WTC11 (cell line): ENCODE measurements around the gene GRK3. TPM values are rescaled to one million over a fixed set of nuclear protein-coding genes. Genes with fewer than 3 reads are reported as not detected.

Source experiments
- ATAC-seq: fragments of 200-7000 bp; cut with Tn5 transposase; 2 replicates; pipeline ENCODE4 v1.10.0; 2021; ENCODE audit warnings: mild to moderate bottlenecking, moderate library complexity
- CTCF ChIA-PET: fragments of 300-600 bp; sonication (Branson Sonifier 250); formaldehyde crosslinking; loops from one replicate; lab custom pipeline; 2021; ENCODE audit warnings: antibody characterized with exemption; lab: Charles Lee
- POLR2A ChIA-PET: fragments of 350-600 bp; sonication (Branson Sonifier 250); formaldehyde crosslinking; loops from one replicate; lab custom pipeline; 2021; ENCODE audit warnings: antibody characterized with exemption; lab: Charles Lee
- DNase-seq: peaks from one replicate; pipeline ENCODE4 v3.0.0; 2021; ENCODE audit warnings: low spot score
- H3K27ac Mint-ChIP-seq: 2 replicates; pipeline ENCODE4 v1.8.0; 2021; ENCODE audit warnings: mixed read lengths
- H3K27me3 Mint-ChIP-seq: 2 replicates; pipeline ENCODE4 v1.8.0; 2021; ENCODE audit warnings: low read depth, mild to moderate bottlenecking, moderate library complexity, mixed read lengths
- H3K36me3 Mint-ChIP-seq: 2 replicates; pipeline ENCODE4 v1.8.0; 2021; ENCODE audit warnings: mixed read lengths
- H3K4me1 Mint-ChIP-seq: 2 replicates; pipeline ENCODE4 v1.8.0; 2022; ENCODE audit warnings: mixed read lengths
- H3K4me3 Mint-ChIP-seq: 2 replicates; pipeline ENCODE4 v1.8.0; 2021; ENCODE audit warnings: mild to moderate bottlenecking, moderate library complexity, mixed read lengths
- H3K9me3 Mint-ChIP-seq: 2 replicates; pipeline ENCODE4 v1.8.0; 2021; ENCODE audit warnings: mixed read lengths
- ATF1 ChIP-seq: sonication (generic); formaldehyde crosslinking; IDR thresholded peaks from 2 replicates; pipeline ENCODE4 v1.8.1; 2023; ENCODE audit warnings: mild to moderate bottlenecking, moderate library complexity, missing genetic modification reagents
- CBFB ChIP-seq: sonication (generic); formaldehyde crosslinking; IDR thresholded peaks from 2 replicates; pipeline ENCODE4 v1.8.1; 2022; ENCODE audit warnings: mild to moderate bottlenecking, low read depth, missing genetic modification reagents
- CREM ChIP-seq: sonication (generic); formaldehyde crosslinking; IDR thresholded peaks from 2 replicates; pipeline ENCODE4 v1.8.1; 2022; ENCODE audit warnings: mild to moderate bottlenecking, missing genetic modification reagents, moderate library complexity
- EMX1 ChIP-seq: fragments of 250-450 bp; sonication (Bioruptor Pico); IDR thresholded peaks from 2 replicates; pipeline ENCODE4 v1.8.0; 2021; ENCODE audit warnings: mild to moderate bottlenecking
- ETV6 ChIP-seq: sonication (generic); formaldehyde crosslinking; IDR thresholded peaks from 2 replicates; pipeline ENCODE4 v1.8.1; 2022; ENCODE audit warnings: mild to moderate bottlenecking, missing genetic modification reagents
- FOXJ3 ChIP-seq: sonication (generic); formaldehyde crosslinking; IDR thresholded peaks from 2 replicates; pipeline ENCODE4 v1.9.0; 2021; ENCODE audit warnings: missing genetic modification reagents, mild to moderate bottlenecking, borderline replicate concordance
- FOXP1 ChIP-seq: sonication (generic); formaldehyde crosslinking; IDR thresholded peaks from 2 replicates; pipeline ENCODE4 v1.8.0; 2022; ENCODE audit warnings: missing genetic modification reagents, mild to moderate bottlenecking, moderate library complexity, borderline replicate concordance
- GTF2I ChIP-seq: fragments of 250-450 bp; sonication (Bioruptor Pico); conservative IDR thresholded peaks from 2 replicates; pipeline ENCODE4 v1.4.0; 2021; ENCODE audit warnings: mild to moderate bottlenecking
- JAZF1 ChIP-seq: fragments of 250-450 bp; sonication (Bioruptor Pico); IDR thresholded peaks from 2 replicates; pipeline ENCODE4 v1.9.0; 2021; ENCODE audit warnings: moderate library complexity, mild to moderate bottlenecking, inconsistent platforms
- NFE2L1 ChIP-seq: sonication (generic); formaldehyde crosslinking; IDR thresholded peaks from 2 replicates; pipeline ENCODE4 v1.8.1; 2023; ENCODE audit warnings: missing genetic modification reagents
- RELA ChIP-seq: sonication (generic); formaldehyde crosslinking; IDR thresholded peaks from 2 replicates; pipeline ENCODE4 v1.8.1; 2022; ENCODE audit warnings: missing genetic modification reagents, mild to moderate bottlenecking, borderline replicate concordance
- ZNF121 ChIP-seq: sonication (generic); formaldehyde crosslinking; IDR thresholded peaks from 2 replicates; pipeline ENCODE4 v1.8.0; 2023; ENCODE audit warnings: missing genetic modification reagents
- ZNF232 ChIP-seq: sonication (generic); formaldehyde crosslinking; IDR thresholded peaks from 2 replicates; pipeline ENCODE4 v1.8.0; 2022; ENCODE audit warnings: mild to moderate bottlenecking, missing genetic modification reagents
- ZNF416 ChIP-seq: fragments of 250-450 bp; sonication (Bioruptor Pico); IDR thresholded peaks from 2 replicates; pipeline ENCODE4 v1.9.0; 2021; ENCODE audit warnings: mild to moderate bottlenecking, inconsistent platforms
- total RNA-seq: library from RNA; stranded (reverse); gene quantifications from 3 replicates; pipeline ENCODE4 v1.2.3, GENCODE V29; 2021
- TF ChIP-seq, protein P1 (sequence below): sonication (generic); formaldehyde crosslinking; IDR thresholded peaks from 2 replicates; pipeline ENCODE4 v1.8.1; 2022; ENCODE audit warnings: low read depth, mild to moderate bottlenecking, moderate library complexity, missing genetic modification reagents, borderline replicate concordance
- TF ChIP-seq, protein P2 (sequence below): sonication (generic); formaldehyde crosslinking; IDR thresholded peaks from 2 replicates; pipeline ENCODE4 v1.8.1; 2022; ENCODE audit warnings: missing genetic modification reagents, borderline replicate concordance
- TF ChIP-seq, protein P3 (sequence below): fragments of 200-600 bp; IDR thresholded peaks from 2 replicates; pipeline ENCODE4 v1.8.0; 2022; ENCODE audit warnings: antibody characterized with exemption
- TF ChIP-seq, protein P4 (sequence below): fragments of 250-450 bp; sonication (Bioruptor Pico); IDR thresholded peaks from 2 replicates; pipeline ENCODE4 v1.9.0; 2021; ENCODE audit warnings: moderate library complexity, mild to moderate bottlenecking, inconsistent platforms, borderline replicate concordance
- TF ChIP-seq, protein P5 (sequence below): sonication (generic); formaldehyde crosslinking; IDR thresholded peaks from 2 replicates; pipeline ENCODE4 v1.8.0; 2023; ENCODE audit warnings: mild to moderate bottlenecking, missing genetic modification reagents
- TF ChIP-seq, protein P6 (sequence below): sonication (generic); formaldehyde crosslinking; IDR thresholded peaks from 2 replicates; pipeline ENCODE4 v1.8.0; 2022; ENCODE audit warnings: mild to moderate bottlenecking, missing genetic modification reagents
- TF ChIP-seq, protein P7 (sequence below): fragments of 250-450 bp; sonication (Bioruptor Pico); IDR thresholded peaks from 2 replicates; pipeline ENCODE4 v1.9.0; 2021; ENCODE audit warnings: mild to moderate bottlenecking
- TF ChIP-seq, protein P8 (sequence below): sonication (generic); formaldehyde crosslinking; IDR thresholded peaks from 2 replicates; pipeline ENCODE4 v1.8.1; 2022; ENCODE audit warnings: mild to moderate bottlenecking, missing genetic modification reagents, moderate library complexity, borderline replicate concordance

GRK3 gene
- total RNA-seq, 1 experiment from 2014 or later: 27.1 TPM

DNA sequence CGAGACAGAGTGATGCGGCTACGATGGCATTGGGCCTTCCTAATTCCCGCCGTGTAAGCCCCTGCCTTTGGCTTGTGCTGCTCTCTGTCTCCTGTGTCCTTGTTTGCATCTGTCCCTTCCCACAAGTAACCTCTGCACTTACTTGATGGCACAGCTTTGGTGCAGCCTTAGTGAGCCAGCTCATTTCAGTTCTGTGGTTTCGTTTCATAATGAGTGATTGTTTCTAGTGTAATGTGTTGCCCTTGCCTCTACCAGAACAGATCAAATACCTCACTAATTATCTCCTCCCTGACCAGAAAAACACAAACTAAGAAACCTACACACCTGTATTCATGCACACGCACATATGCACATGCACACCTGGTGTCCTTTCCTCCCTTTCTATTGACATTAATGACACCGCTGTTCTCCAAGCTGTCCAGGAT is 58.8 kb downstream of the GRK3 start (continued):
- TF ChIP-seq, protein P1, sequence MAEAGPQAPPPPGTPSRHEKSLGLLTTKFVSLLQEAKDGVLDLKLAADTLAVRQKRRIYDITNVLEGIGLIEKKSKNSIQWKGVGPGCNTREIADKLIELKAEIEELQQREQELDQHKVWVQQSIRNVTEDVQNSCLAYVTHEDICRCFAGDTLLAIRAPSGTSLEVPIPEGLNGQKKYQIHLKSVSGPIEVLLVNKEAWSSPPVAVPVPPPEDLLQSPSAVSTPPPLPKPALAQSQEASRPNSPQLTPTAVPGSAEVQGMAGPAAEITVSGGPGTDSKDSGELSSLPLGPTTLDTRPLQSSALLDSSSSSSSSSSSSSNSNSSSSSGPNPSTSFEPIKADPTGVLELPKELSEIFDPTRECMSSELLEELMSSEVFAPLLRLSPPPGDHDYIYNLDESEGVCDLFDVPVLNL (CRISPR knock-in tag): no peak
- no peak for TF ChIP-seq FOXP1 (CRISPR knock-in tag)
- TF ChIP-seq, protein P2, sequence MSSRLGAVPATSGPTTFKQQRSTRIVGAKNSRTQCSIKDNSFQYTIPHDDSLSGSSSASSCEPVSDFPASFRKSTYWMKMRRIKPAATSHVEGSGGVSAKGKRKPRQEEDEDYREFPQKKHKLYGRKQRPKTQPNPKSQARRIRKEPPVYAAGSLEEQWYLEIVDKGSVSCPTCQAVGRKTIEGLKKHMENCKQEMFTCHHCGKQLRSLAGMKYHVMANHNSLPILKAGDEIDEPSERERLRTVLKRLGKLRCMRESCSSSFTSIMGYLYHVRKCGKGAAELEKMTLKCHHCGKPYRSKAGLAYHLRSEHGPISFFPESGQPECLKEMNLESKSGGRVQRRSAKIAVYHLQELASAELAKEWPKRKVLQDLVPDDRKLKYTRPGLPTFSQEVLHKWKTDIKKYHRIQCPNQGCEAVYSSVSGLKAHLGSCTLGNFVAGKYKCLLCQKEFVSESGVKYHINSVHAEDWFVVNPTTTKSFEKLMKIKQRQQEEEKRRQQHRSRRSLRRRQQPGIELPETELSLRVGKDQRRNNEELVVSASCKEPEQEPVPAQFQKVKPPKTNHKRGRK (CRISPR knock-in tag): no peak
- no peak for TF ChIP-seq ZNF121 (CRISPR knock-in tag)
- TF ChIP-seq RELA (CRISPR knock-in tag): no peak
- TF ChIP-seq ZNF232: no peak
- TF ChIP-seq, protein P3, sequence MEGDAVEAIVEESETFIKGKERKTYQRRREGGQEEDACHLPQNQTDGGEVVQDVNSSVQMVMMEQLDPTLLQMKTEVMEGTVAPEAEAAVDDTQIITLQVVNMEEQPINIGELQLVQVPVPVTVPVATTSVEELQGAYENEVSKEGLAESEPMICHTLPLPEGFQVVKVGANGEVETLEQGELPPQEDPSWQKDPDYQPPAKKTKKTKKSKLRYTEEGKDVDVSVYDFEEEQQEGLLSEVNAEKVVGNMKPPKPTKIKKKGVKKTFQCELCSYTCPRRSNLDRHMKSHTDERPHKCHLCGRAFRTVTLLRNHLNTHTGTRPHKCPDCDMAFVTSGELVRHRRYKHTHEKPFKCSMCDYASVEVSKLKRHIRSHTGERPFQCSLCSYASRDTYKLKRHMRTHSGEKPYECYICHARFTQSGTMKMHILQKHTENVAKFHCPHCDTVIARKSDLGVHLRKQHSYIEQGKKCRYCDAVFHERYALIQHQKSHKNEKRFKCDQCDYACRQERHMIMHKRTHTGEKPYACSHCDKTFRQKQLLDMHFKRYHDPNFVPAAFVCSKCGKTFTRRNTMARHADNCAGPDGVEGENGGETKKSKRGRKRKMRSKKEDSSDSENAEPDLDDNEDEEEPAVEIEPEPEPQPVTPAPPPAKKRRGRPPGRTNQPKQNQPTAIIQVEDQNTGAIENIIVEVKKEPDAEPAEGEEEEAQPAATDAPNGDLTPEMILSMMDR: no peak
- TF ChIP-seq EMX1 (CRISPR knock-in tag): no peak
- TF ChIP-seq, protein P4, sequence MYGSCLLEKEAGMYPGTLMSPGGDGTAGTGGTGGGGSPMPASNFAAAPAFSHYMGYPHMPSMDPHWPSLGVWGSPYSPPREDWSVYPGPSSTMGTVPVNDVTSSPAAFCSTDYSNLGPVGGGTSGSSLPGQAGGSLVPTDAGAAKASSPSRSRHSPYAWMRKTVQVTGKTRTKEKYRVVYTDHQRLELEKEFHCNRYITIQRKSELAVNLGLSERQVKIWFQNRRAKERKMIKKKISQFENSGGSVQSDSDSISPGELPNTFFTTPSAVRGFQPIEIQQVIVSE (CRISPR knock-in tag): no peak
- no peak for TF ChIP-seq NFE2L1 (CRISPR knock-in tag)
- no peak for TF ChIP-seq GTF2I (CRISPR knock-in tag)
- no peak for TF ChIP-seq ZNF416 (CRISPR knock-in tag)
- TF ChIP-seq, protein P5, sequence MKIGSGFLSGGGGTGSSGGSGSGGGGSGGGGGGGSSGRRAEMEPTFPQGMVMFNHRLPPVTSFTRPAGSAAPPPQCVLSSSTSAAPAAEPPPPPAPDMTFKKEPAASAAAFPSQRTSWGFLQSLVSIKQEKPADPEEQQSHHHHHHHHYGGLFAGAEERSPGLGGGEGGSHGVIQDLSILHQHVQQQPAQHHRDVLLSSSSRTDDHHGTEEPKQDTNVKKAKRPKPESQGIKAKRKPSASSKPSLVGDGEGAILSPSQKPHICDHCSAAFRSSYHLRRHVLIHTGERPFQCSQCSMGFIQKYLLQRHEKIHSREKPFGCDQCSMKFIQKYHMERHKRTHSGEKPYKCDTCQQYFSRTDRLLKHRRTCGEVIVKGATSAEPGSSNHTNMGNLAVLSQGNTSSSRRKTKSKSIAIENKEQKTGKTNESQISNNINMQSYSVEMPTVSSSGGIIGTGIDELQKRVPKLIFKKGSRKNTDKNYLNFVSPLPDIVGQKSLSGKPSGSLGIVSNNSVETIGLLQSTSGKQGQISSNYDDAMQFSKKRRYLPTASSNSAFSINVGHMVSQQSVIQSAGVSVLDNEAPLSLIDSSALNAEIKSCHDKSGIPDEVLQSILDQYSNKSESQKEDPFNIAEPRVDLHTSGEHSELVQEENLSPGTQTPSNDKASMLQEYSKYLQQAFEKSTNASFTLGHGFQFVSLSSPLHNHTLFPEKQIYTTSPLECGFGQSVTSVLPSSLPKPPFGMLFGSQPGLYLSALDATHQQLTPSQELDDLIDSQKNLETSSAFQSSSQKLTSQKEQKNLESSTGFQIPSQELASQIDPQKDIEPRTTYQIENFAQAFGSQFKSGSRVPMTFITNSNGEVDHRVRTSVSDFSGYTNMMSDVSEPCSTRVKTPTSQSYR (CRISPR knock-in tag): no peak
- no peak for TF ChIP-seq FOXJ3 (CRISPR knock-in tag)
- no peak for TF ChIP-seq JAZF1

DNA sequence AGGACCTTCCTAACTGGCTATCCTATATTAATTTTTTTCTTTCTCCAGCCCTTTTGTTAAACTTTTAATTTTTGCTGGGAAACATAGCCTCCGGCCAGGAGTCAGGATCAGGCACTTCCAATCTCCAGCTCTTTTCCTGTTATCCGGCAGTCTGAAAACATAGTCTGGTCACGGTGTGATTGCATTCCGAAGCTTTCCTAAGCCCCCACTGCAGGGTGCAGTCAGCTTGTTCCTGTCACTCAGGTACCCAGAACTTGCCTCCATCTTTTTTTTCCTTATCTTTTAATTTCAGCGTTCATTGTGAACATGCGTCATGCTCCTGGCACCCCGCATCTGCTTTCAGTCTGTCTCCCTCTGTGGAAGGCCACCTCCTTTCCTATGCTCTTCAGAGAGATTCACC is 59.4 kb downstream of the GRK3 start:
- Mint-ChIP-seq H3K4me3 (no peak overlapping the region), H3K4me1 (peaks cover 50% of the 10 kb centered on the region), H3K36me3 (no peaks in the 10 kb centered on the region; the same call in 1 of the 2 replicates), H3K9me3 (no peaks in the 10 kb centered on the region), H3K27ac (no peak overlapping the region), H3K27me3 (peaks cover 15% of the 10 kb centered on the region)
- no peak for DNase-seq
- ChIA-PET POLR2A (no interaction called here), CTCF (interaction anchor here (1.0 to 1.1 kb wide), 2 partner anchors 149 to 549 kb away, joined by 3 read pairs; no protein-coding TSS in a partner anchor)
- no peak for ATAC-seq
- TF ChIP-seq CREM: no peak
- TF ChIP-seq, protein P6, sequence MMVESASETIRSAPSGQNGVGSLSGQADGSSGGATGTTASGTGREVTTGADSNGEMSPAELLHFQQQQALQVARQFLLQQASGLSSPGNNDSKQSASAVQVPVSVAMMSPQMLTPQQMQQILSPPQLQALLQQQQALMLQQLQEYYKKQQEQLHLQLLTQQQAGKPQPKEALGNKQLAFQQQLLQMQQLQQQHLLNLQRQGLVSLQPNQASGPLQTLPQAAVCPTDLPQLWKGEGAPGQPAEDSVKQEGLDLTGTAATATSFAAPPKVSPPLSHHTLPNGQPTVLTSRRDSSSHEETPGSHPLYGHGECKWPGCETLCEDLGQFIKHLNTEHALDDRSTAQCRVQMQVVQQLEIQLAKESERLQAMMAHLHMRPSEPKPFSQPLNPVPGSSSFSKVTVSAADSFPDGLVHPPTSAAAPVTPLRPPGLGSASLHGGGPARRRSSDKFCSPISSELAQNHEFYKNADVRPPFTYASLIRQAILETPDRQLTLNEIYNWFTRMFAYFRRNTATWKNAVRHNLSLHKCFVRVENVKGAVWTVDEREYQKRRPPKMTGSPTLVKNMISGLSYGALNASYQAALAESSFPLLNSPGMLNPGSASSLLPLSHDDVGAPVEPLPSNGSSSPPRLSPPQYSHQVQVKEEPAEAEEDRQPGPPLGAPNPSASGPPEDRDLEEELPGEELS: no peak
- TF ChIP-seq ETV6 (CRISPR knock-in tag): no peak
- TF ChIP-seq, protein P7, sequence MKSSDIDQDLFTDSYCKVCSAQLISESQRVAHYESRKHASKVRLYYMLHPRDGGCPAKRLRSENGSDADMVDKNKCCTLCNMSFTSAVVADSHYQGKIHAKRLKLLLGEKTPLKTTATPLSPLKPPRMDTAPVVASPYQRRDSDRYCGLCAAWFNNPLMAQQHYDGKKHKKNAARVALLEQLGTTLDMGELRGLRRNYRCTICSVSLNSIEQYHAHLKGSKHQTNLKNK: no peak
- TF ChIP-seq, protein P5 (CRISPR knock-in tag): no peak
- no peak for TF ChIP-seq ATF1
- TF ChIP-seq, protein P8, sequence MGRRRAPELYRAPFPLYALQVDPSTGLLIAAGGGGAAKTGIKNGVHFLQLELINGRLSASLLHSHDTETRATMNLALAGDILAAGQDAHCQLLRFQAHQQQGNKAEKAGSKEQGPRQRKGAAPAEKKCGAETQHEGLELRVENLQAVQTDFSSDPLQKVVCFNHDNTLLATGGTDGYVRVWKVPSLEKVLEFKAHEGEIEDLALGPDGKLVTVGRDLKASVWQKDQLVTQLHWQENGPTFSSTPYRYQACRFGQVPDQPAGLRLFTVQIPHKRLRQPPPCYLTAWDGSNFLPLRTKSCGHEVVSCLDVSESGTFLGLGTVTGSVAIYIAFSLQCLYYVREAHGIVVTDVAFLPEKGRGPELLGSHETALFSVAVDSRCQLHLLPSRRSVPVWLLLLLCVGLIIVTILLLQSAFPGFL: no peak
- TF ChIP-seq CBFB: no peak
